HG02852 (cell line): ENCODE results near the gene SPON1.
"Not testable (repeated sequence)": the region's sequence is repeated elsewhere in the genome, so short reads cannot be mapped to it uniquely, and the experiment has no call there.

Source experiments
- ATAC-seq: cut with Tn5 transposase; IDR thresholded peaks from one replicate; pipeline ENCODE4 v1.9.1; 2021; ENCODE audit warnings: mild to moderate bottlenecking, moderate library complexity; ENCODE audit not compliant: unreplicated experiment

Gene SPON1

GRCh38 chr11:14029971-14030920 is 67.7 kb downstream of the SPON1 start:
- no peak for ATAC-seq

GRCh38 chr11:14035526-14035925 is 73.0 kb downstream of the SPON1 start:
- ATAC-seq, result not testable (repeated sequence)

GRCh38 chr11:14036469-14036868 is 73.9 kb downstream of the SPON1 start:
- ATAC-seq, result no peak

- ATAC-seq, result no peak
Measured at GRCh38 chr11:14041040-14041439, 78.5 kb downstream of the SPON1 start.

GRCh38 chr11:14041565-14041964 is 79.0 kb downstream of the SPON1 start:
- ATAC-seq, result no peak

- no peak for ATAC-seq
Measured at GRCh38 chr11:14042686-14043465, 80.4 kb downstream of the SPON1 start.

- no peak for ATAC-seq
Measured at GRCh38 chr11:14044916-14045315, 82.4 kb downstream of the SPON1 start.

GRCh38 chr11:14045417-14045816 is 82.9 kb downstream of the SPON1 start:
- no peak for ATAC-seq

- no peak for ATAC-seq
Measured at GRCh38 chr11:14052198-14052597, 89.7 kb downstream of the SPON1 start.

GRCh38 chr11:14054116-14055107 is 91.9 kb downstream of the SPON1 start:
- no peak for ATAC-seq

GRCh38 chr11:14055936-14056335 is 93.4 kb downstream of the SPON1 start:
- no peak for ATAC-seq

GRCh38 chr11:14058061-14058460 is 95.5 kb downstream of the SPON1 start:
- ATAC-seq, result no peak

- ATAC-seq, result no peak
Measured at GRCh38 chr11:14059491-14059890, 97.0 kb downstream of the SPON1 start.

GRCh38 chr11:14061721-14062120 is 99.2 kb downstream of the SPON1 start:
- ATAC-seq, result no peak

- no peak for ATAC-seq
Measured at GRCh38 chr11:14065141-14065540, 102.6 kb downstream of the SPON1 start.

GRCh38 chr11:14065681-14066080 is 103.2 kb downstream of the SPON1 start:
- no peak for ATAC-seq

GRCh38 chr11:14067686-14068085 is 105.2 kb downstream of the SPON1 start:
- no peak for ATAC-seq

- ATAC-seq, result no peak
Measured at GRCh38 chr11:14070896-14071295, 108.4 kb downstream of the SPON1 start.

GRCh38 chr11:14073849-14074476 is 111.4 kb downstream of the SPON1 start:
- no peak for ATAC-seq
